GM23338 (cell line): ENCODE data around the gene GRIN2D. TPM values are rescaled to one million over a fixed set of nuclear protein-coding genes. Genes with fewer than 3 reads are reported as not detected.

ENCODE experiments used
- ATAC-seq: fragments of 200-7000 bp; cut with Tn5 transposase; 3 replicates; pipeline ENCODE4 v1.9.1; 2020
- DNase-seq: peaks from one replicate; pipeline ENCODE4 v3.0.0-alpha.2; 2015; ENCODE audit warnings: low spot score
- H2AFZ ChIP-seq: fragments of 200-600 bp; sonication (generic); 2 replicates; pipeline ENCODE4 v1.8.0; 2016; ENCODE audit warnings: antibody characterized with exemption, mild to moderate bottlenecking, moderate library complexity
- H3F3A ChIP-seq: fragments of 200-600 bp; sonication (generic); replicated peaks from 2 replicates; pipeline ENCODE4 v1.8.0; 2017; ENCODE audit warnings: antibody characterized with exemption, mixed run types, low read depth
- H3K27ac ChIP-seq: fragments of 200-600 bp; sonication (generic); 2 replicates; pipeline ENCODE4 v1.6.1; 2016; ENCODE audit warnings: low read depth
- H3K27me3 ChIP-seq: fragments of 200-600 bp; sonication (generic); 2 replicates; pipeline ENCODE4 v1.8.0; 2016; ENCODE audit warnings: mild to moderate bottlenecking, mixed run types, moderate library complexity; ENCODE audit not compliant: insufficient read depth
- H3K36me3 ChIP-seq: fragments of 200-600 bp; sonication (generic); 2 replicates; pipeline ENCODE4 v1.8.0; 2016; ENCODE audit warnings: mild to moderate bottlenecking; ENCODE audit not compliant: insufficient read depth
- H3K4me1 ChIP-seq: fragments of 200-600 bp; sonication (generic); 2 replicates; pipeline ENCODE4 v1.8.0; 2016; ENCODE audit warnings: mild to moderate bottlenecking, moderate library complexity; ENCODE audit not compliant: insufficient read depth
- H3K4me2 ChIP-seq: fragments of 200-600 bp; sonication (generic); 2 replicates; pipeline ENCODE4 v1.7.1; 2017; ENCODE audit warnings: mixed run types
- H3K4me3 ChIP-seq: fragments of 200-600 bp; sonication (generic); 2 replicates; pipeline ENCODE4 v1.6.1; 2016; ENCODE audit warnings: mixed run types
- H3K79me2 ChIP-seq: fragments of 200-600 bp; sonication (generic); replicated peaks from 2 replicates; pipeline ENCODE4 v1.8.0; 2017; ENCODE audit warnings: mild to moderate bottlenecking; ENCODE audit not compliant: insufficient read depth
- H3K9me2 ChIP-seq: fragments of 200-600 bp; sonication (generic); 2 replicates; pipeline ENCODE4 v1.8.0; 2017; ENCODE audit not compliant: insufficient read depth
- H4K20me1 ChIP-seq: fragments of 200-600 bp; sonication (generic); replicated peaks from 2 replicates; pipeline ENCODE4 v1.8.0; 2017; ENCODE audit warnings: mild to moderate bottlenecking; ENCODE audit not compliant: insufficient read depth
- H3K27ac Mint-ChIP-seq: 2 replicates; pipeline ENCODE4 v1.8.0; 2020; ENCODE audit warnings: inconsistent platforms, mild to moderate bottlenecking, moderate library complexity, mixed read lengths
- H3K27me3 Mint-ChIP-seq: 3 replicates; pipeline ENCODE4 v1.8.0; 2022; ENCODE audit warnings: low read depth, mild to moderate bottlenecking, moderate library complexity, mixed read lengths, inconsistent platforms; ENCODE audit not compliant: insufficient read depth, poor library complexity
- H3K36me3 Mint-ChIP-seq: 3 replicates; pipeline ENCODE4 v1.8.0; 2021; ENCODE audit warnings: low read depth, mild to moderate bottlenecking, inconsistent platforms, moderate library complexity, mixed read lengths
- H3K4me1 Mint-ChIP-seq: 3 replicates; pipeline ENCODE4 v1.8.0; 2020; ENCODE audit warnings: mild to moderate bottlenecking, inconsistent platforms, mixed read lengths
- H3K4me3 Mint-ChIP-seq: 3 replicates; pipeline ENCODE4 v1.8.0; 2021; ENCODE audit warnings: moderate library complexity, mild to moderate bottlenecking, inconsistent platforms, mixed read lengths
- H3K9me3 Mint-ChIP-seq: 3 replicates; pipeline ENCODE4 v1.8.0; 2020; ENCODE audit warnings: moderate library complexity, mild to moderate bottlenecking, inconsistent platforms, mixed read lengths
- CREB1 ChIP-seq: fragments of 250-450 bp; sonication (Bioruptor Pico); IDR thresholded peaks from 2 replicates; pipeline ENCODE4 v1.5.0; 2020; ENCODE audit warnings: low read depth, mild to moderate bottlenecking, moderate library complexity
- EZH2 ChIP-seq: fragments of 200-600 bp; sonication (generic); IDR thresholded peaks from one replicate; pipeline ENCODE4 v1.8.0; 2017; ENCODE audit warnings: antibody characterized with exemption, mild to moderate bottlenecking, low read depth; ENCODE audit not compliant: unreplicated experiment
- EZH2phosphoT487 ChIP-seq: fragments of 200-600 bp; sonication (generic); IDR thresholded peaks from one replicate; pipeline ENCODE4 v1.8.1; 2018; ENCODE audit warnings: antibody characterized with exemption; ENCODE audit not compliant: unreplicated experiment
- JUNB ChIP-seq: IDR thresholded peaks from one replicate; pipeline ENCODE4 v1.6.1; 2016; ENCODE audit warnings: antibody characterized with exemption; ENCODE audit not compliant: unreplicated experiment
- NANOG ChIP-seq: IDR thresholded peaks from 2 replicates; pipeline ENCODE4 v1.6.1; 2016; ENCODE audit warnings: antibody characterized with exemption, borderline replicate concordance
- STAT1 ChIP-seq: IDR thresholded peaks from one replicate; pipeline ENCODE4 v1.6.1; 2016; ENCODE audit warnings: antibody characterized with exemption; ENCODE audit not compliant: unreplicated experiment
- ZNF114 ChIP-seq: fragments of 250-450 bp; sonication (Bioruptor Pico); IDR thresholded peaks from 2 replicates; pipeline ENCODE4 v1.5.0; 2020; ENCODE audit warnings: mild to moderate bottlenecking, moderate library complexity
- polyA plus RNA-seq: library from polyadenylated mRNA; unstranded; fragments of >200 nt; fragmentation: Nextera tagmentation; extraction: Ambion mirVana; gene quantifications from 2 replicates; pipeline ENCODE4 v1.2.1, GENCODE V29; 2016
- total RNA-seq: library from RNA; depleted of rRNA; stranded (reverse); fragments of >200 nt; shearing (Covaris generic); gene quantifications from 2 replicates; pipeline ENCODE4 v1.2.3, GENCODE V29; 2014
- TF ChIP-seq, protein P1 (sequence below): fragments of 250-450 bp; sonication (Bioruptor Pico); IDR thresholded peaks from 2 replicates; pipeline ENCODE4 v1.5.0; 2020; ENCODE audit warnings: mild to moderate bottlenecking, moderate library complexity
- TF ChIP-seq, protein P2 (sequence below): IDR thresholded peaks from one replicate; pipeline ENCODE4 v1.6.1; 2018; ENCODE audit warnings: antibody characterized with exemption; ENCODE audit not compliant: unreplicated experiment
- TF ChIP-seq, protein P3 (sequence below), 2 experiments: fragments of 200-600 bp in 1 of 2; sonication (generic) in 1 of 2; conservative IDR thresholded peaks; 2 replicates each; pipeline versions ENCODE4 v1.5.1 to v1.6.1; 2016 to 2017; ENCODE audit warnings: antibody characterized with exemption in 2 of 2, low read depth in 2 of 2, mild to moderate bottlenecking in 2 of 2, moderate library complexity in 1 of 2

GRIN2D gene
- total and polyA plus RNA-seq, 2 experiments from 2014 or later: 4.4 to 20.0 TPM

DNA sequence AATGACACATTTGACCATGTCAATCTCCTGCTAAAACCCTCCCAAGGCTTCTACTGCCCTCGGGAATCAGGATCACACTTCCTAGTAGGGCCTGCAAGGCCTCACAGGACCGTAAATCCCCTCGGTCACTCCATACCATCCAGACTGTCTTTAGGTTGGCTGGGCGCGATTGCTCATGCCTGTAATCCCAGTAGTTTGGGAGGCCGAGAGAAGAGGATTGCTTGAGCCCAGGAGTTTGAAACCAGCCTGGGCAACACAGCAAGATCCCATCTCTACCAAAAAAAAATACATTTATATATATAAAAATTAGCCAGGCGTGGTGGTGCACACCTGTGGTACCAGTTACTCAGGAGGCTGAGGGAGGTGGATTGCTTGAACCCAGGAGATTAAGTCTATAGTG, 44.7 kb upstream of the GRIN2D start (continued):
- TF ChIP-seq, protein P1, sequence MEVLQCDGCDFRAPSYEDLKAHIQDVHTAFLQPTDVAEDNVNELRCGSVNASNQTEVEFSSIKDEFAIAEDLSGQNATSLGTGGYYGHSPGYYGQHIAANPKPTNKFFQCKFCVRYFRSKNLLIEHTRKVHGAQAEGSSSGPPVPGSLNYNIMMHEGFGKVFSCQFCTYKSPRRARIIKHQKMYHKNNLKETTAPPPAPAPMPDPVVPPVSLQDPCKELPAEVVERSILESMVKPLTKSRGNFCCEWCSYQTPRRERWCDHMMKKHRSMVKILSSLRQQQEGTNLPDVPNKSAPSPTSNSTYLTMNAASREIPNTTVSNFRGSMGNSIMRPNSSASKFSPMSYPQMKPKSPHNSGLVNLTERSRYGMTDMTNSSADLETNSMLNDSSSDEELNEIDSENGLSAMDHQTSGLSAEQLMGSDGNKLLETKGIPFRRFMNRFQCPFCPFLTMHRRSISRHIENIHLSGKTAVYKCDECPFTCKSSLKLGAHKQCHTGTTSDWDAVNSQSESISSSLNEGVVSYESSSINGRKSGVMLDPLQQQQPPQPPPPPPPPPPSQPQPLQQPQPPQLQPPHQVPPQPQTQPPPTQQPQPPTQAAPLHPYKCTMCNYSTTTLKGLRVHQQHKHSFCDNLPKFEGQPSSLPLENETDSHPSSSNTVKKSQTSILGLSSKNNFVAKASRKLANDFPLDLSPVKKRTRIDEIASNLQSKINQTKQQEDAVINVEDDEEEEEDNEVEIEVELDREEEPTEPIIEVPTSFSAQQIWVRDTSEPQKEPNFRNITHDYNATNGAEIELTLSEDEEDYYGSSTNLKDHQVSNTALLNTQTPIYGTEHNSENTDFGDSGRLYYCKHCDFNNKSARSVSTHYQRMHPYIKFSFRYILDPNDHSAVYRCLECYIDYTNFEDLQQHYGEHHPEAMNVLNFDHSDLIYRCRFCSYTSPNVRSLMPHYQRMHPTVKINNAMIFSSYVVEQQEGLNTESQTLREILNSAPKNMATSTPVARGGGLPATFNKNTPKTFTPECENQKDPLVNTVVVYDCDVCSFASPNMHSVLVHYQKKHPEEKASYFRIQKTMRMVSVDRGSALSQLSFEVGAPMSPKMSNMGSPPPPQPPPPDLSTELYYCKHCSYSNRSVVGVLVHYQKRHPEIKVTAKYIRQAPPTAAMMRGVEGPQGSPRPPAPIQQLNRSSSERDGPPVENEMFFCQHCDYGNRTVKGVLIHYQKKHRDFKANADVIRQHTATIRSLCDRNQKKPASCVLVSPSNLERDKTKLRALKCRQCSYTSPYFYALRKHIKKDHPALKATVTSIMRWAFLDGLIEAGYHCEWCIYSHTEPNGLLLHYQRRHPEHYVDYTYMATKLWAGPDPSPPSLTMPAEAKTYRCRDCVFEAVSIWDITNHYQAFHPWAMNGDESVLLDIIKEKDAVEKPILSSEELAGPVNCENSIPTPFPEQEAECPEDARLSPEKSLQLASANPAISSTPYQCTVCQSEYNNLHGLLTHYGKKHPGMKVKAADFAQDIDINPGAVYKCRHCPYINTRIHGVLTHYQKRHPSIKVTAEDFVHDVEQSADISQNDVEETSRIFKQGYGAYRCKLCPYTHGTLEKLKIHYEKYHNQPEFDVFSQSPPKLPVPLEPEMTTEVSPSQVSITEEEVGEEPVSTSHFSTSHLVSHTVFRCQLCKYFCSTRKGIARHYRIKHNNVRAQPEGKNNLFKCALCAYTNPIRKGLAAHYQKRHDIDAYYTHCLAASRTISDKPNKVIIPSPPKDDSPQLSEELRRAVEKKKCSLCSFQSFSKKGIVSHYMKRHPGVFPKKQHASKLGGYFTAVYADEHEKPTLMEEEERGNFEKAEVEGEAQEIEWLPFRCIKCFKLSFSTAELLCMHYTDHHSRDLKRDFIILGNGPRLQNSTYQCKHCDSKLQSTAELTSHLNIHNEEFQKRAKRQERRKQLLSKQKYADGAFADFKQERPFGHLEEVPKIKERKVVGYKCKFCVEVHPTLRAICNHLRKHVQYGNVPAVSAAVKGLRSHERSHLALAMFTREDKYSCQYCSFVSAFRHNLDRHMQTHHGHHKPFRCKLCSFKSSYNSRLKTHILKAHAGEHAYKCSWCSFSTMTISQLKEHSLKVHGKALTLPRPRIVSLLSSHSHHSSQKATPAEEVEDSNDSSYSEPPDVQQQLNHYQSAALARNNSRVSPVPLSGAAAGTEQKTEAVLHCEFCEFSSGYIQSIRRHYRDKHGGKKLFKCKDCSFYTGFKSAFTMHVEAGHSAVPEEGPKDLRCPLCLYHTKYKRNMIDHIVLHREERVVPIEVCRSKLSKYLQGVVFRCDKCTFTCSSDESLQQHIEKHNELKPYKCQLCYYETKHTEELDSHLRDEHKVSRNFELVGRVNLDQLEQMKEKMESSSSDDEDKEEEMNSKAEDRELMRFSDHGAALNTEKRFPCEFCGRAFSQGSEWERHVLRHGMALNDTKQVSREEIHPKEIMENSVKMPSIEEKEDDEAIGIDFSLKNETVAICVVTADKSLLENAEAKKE (CRISPR knock-in tag): no peak
- TF ChIP-seq, protein P2, sequence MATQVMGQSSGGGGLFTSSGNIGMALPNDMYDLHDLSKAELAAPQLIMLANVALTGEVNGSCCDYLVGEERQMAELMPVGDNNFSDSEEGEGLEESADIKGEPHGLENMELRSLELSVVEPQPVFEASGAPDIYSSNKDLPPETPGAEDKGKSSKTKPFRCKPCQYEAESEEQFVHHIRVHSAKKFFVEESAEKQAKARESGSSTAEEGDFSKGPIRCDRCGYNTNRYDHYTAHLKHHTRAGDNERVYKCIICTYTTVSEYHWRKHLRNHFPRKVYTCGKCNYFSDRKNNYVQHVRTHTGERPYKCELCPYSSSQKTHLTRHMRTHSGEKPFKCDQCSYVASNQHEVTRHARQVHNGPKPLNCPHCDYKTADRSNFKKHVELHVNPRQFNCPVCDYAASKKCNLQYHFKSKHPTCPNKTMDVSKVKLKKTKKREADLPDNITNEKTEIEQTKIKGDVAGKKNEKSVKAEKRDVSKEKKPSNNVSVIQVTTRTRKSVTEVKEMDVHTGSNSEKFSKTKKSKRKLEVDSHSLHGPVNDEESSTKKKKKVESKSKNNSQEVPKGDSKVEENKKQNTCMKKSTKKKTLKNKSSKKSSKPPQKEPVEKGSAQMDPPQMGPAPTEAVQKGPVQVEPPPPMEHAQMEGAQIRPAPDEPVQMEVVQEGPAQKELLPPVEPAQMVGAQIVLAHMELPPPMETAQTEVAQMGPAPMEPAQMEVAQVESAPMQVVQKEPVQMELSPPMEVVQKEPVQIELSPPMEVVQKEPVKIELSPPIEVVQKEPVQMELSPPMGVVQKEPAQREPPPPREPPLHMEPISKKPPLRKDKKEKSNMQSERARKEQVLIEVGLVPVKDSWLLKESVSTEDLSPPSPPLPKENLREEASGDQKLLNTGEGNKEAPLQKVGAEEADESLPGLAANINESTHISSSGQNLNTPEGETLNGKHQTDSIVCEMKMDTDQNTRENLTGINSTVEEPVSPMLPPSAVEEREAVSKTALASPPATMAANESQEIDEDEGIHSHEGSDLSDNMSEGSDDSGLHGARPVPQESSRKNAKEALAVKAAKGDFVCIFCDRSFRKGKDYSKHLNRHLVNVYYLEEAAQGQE: no peak
- TF ChIP-seq JUNB: no peak
- TF ChIP-seq EZH2: no peak
- no peak for TF ChIP-seq NANOG

DNA sequence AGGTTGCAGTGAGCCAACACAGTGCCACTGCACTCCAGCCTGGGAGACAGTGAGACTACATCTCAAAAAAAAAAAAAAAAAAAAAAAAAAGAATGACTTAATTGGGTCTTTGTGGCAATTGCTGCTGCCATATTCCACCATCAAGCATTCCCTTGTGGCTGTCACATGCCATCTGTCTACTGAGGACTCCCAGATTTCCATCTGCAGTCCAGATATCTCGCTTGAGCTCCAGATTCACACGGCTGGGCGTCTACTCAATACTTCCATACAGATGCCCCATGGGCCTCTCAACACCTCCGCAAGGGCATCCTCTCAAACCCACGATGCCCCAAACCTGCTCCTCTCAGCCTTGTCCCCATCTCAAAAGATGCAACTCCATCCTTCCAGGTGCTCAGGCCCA, 42.6 kb upstream of the GRIN2D start:
- no peaks in the 10 kb centered on the region; the same call in 1 of the 2 replicates for H3K4me1 ChIP-seq
- H3K27ac ChIP-seq: no peak overlapping the region
- H3K27me3 ChIP-seq: no peaks in the 10 kb centered on the region
- H2AFZ ChIP-seq: no peak overlapping the region
- H3K9me2 ChIP-seq: no peaks in the 10 kb centered on the region
- DNase-seq (no peak), ATAC-seq (no peak)
- peaks cover 4% of the 10 kb centered on the region for H3K4me1 Mint-ChIP-seq
- no peaks in the 10 kb centered on the region for H3K36me3 Mint-ChIP-seq
- H3K79me2 ChIP-seq: no peaks in the 10 kb centered on the region
- peaks cover 4% of the 10 kb centered on the region; the same call in 1 of the 2 replicates for H4K20me1 ChIP-seq
- 0 out of 2 replicates have a peak, but pooled peaks cover 2% of the 10 kb centered on the region for H3F3A ChIP-seq
- H3K9me3 Mint-ChIP-seq: peaks cover 3% of the 10 kb centered on the region; the same call in 1 of the 3 replicates
- no peak overlapping the region for H3K4me3 Mint-ChIP-seq
- no peak overlapping the region for H3K4me3 ChIP-seq
- H3K4me2 ChIP-seq: no peak overlapping the region
- no peaks in the 10 kb centered on the region for H3K36me3 ChIP-seq
- H3K27ac Mint-ChIP-seq: no peak overlapping the region
- peaks cover 11% of the 10 kb centered on the region for H3K27me3 Mint-ChIP-seq
- TF ChIP-seq, protein P3, sequence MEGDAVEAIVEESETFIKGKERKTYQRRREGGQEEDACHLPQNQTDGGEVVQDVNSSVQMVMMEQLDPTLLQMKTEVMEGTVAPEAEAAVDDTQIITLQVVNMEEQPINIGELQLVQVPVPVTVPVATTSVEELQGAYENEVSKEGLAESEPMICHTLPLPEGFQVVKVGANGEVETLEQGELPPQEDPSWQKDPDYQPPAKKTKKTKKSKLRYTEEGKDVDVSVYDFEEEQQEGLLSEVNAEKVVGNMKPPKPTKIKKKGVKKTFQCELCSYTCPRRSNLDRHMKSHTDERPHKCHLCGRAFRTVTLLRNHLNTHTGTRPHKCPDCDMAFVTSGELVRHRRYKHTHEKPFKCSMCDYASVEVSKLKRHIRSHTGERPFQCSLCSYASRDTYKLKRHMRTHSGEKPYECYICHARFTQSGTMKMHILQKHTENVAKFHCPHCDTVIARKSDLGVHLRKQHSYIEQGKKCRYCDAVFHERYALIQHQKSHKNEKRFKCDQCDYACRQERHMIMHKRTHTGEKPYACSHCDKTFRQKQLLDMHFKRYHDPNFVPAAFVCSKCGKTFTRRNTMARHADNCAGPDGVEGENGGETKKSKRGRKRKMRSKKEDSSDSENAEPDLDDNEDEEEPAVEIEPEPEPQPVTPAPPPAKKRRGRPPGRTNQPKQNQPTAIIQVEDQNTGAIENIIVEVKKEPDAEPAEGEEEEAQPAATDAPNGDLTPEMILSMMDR (conservative IDR thresholded peaks at IDR 0.05; ENCODE audit: low read depth in 2 of 2): no peak
- TF ChIP-seq ZNF114 (CRISPR knock-in tag) (no peak), EZH2 (no peak), STAT1 (no peak), NANOG (no peak), CREB1 (no peak), EZH2phosphoT487 (no peak)
